Raji (cell line): Measurements from ENCODE around the gene SPP1.

Experiments used
- POLR2A ChIP-seq: IDR thresholded peaks from 2 replicates; pipeline ENCODE4 v1.6.1; 2011; ENCODE audit warnings: low read depth, low read length, control low read depth; ENCODE audit not compliant: insufficient read depth

Gene SPP1

GRCh38 chr4:88006956-88007303 is 31.4 kb downstream of the SPP1 start:
- TF ChIP-seq POLR2A: no peak

DNA sequence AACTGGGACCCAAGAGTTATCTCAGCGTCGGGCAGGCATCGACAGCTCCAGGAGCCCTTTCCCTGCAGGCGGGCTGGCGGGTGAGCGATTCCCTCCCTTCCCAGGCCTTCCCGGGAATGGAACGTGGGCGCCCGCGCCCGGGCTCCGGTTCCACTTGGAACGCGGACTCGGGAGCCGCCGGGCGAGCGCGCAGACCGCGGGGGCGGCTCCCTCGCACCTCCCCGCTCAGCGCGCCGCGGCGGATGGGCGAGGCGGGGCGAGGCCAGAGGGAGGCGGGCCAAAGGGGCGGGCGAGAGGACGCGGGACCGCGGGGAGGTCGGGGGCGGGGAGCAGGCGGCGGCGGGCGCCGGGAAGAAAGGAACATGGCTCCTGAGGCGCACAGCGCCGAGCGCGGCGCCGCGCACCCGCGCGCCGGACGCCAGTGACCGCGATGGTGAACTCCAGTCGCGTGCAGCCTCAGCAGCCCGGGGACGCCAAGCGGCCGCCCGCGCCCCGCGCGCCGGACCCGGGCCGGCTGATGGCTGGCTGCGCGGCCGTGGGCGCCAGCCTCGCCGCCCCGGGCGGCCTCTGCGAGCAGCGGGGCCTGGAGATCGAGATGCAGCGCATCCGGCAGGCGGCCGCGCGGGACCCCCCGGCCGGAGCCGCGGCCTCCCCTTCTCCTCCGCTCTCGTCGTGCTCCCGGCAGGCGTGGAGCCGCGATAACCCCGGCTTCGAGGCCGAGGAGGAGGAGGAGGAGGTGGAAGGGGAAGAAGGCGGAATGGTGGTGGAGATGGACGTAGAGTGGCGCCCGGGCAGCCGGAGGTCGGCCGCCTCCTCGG is 32.0 kb downstream of the SPP1 start, which contains the start of gene PKD2:
Gene PKD2, plus strand, starts transcription at position 332 of the 818 bp plus-strand sequence. Its CDS starts 99 bp downstream, at position 431.
- peak; percentile 83 for TF ChIP-seq POLR2A

- TF ChIP-seq POLR2A: peak; percentile 36; the same call in 1 of the 2 replicates
Observed at GRCh38 chr4:88008122-88008742, 32.7 kb downstream of the SPP1 start.

GRCh38 chr4:88008743-88009171 is 33.2 kb downstream of the SPP1 start:
- TF ChIP-seq POLR2A: no peak

- no peak for TF ChIP-seq POLR2A
Observed at GRCh38 chr4:88009871-88010270, 34.4 kb downstream of the SPP1 start.

DNA sequence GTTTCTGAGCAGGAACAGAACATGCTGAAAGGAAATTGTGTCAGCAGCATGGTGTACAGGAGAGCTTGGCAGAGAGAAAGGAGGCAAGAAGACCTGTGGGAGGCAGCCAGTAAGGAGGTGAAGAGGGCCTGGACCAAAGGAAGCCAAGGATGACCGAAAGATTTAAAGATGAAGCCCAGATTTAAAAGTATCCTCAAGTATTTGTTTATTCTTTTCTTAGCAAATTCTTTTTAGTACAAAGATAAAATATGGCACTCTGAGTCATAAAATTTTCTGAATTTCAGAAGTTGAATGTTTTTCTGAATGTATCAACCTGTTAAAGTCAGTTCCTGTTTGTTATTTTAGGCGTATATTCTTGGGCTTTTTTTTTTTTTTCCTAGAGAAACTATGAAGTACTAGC is 35.5 kb downstream of the SPP1 start:
- no peak for TF ChIP-seq POLR2A

GRCh38 chr4:88012647-88013046 is 37.1 kb downstream of the SPP1 start:
- TF ChIP-seq POLR2A: no peak

- no peak for TF ChIP-seq POLR2A
Observed at GRCh38 chr4:88014386-88014905, 38.9 kb downstream of the SPP1 start.

DNA sequence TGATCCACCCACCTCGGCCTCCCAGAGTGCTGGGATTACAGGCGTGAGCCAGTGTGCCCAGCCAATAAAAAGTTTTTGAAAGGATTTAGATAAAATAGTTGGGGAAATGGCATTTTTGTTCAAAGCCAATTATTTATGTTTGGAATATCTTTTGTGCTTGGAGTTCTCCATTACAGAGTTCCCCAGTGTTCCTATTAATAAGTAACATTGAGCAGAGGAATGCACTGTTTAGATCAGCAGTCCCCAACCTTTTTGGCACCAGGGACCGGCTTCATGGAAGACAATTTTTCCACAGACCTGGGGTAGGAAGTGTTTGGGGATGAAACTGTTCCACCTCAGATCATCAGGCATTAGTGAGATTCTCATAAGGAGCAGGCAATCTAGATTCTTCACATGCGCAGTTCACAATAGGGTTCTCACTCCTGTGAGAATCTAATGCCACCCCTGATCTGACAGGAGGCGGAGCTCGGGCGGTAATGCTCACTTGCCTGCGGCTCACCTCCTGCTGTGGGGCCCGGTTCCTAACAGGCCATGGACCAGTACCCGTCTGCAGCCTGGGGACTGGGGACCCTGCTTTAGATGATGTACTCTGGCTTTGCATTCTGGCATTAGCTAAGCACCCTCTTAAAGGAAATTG is 40.3 kb downstream of the SPP1 start:
- TF ChIP-seq POLR2A: no peak

DNA sequence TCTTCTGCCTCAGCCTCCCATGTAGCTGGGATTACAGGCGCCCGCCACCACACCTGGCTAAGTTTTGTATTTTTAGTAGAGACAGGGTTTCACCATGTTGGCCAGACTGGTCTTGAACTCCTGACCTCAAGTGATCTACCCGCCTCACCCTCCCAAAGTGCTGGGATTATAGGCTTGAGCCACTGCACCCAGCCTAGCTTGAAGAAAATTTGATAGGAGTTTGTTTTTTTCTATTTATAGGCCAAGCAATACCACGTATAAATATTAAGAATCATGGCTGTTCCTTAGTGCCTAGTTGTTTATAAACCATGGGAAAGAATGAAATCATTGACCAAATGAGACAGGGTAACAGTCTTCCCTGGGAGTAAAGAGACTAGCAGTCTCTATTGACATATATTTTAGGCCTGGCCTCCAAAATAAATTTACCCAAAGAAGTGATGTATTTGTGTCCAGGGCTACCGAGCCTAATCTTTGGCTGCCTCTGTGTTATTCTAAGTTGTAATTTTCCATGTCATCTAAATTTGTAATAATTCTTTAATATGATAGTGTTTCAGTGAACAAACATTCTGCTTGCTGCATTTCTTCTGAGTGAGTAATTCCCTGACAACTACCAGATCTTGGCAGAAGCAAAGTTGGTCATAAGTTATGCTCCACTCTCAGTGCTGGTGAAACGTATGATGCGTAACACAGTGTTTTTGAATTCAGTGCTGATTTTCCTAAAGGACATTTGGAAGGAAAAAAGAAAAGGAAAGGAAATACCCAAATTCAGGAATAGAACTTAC is 42.2 kb downstream of the SPP1 start:
- TF ChIP-seq POLR2A: no peak

DNA sequence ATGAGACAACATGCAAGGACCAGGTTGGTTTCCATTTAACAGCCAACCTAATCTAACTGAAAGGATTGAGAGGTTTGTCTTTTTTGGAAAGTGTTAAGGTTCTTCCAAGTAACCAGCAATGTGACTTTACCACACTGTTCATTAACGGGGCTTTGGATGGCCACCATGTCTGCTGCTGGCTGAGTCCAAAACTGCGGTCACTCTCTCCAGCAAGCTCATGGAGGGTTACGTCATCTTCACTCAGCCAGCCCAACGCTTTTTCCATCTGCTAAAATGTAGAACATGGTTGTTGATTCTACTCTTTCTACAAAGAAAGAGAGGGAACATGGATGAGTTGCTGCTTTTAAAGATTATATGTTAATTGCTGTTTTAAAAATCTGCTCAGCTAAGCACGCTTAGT is 43.0 kb downstream of the SPP1 start:
- no peak for TF ChIP-seq POLR2A

GRCh38 chr4:88021824-88022223 is 46.3 kb downstream of the SPP1 start:
- TF ChIP-seq POLR2A: no peak

DNA sequence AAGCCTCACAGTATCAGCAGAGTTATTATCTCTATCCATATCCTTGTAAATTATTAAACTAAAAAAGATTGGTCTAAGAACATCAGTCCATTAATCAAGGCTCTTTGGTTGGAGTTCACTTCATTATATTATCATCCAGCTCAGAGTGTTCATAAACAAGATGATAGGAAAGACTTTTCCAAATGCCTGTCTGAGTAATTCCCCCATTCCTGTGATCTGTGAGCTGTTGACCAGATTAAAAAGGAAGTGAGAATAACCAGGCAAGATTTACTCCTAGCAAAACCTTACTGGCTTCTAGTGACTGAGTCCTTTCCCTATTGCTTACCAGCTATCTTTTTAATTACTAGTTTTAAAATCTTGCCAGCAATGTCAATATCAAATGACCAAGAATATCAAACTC is 46.8 kb downstream of the SPP1 start:
- TF ChIP-seq POLR2A: no peak

DNA sequence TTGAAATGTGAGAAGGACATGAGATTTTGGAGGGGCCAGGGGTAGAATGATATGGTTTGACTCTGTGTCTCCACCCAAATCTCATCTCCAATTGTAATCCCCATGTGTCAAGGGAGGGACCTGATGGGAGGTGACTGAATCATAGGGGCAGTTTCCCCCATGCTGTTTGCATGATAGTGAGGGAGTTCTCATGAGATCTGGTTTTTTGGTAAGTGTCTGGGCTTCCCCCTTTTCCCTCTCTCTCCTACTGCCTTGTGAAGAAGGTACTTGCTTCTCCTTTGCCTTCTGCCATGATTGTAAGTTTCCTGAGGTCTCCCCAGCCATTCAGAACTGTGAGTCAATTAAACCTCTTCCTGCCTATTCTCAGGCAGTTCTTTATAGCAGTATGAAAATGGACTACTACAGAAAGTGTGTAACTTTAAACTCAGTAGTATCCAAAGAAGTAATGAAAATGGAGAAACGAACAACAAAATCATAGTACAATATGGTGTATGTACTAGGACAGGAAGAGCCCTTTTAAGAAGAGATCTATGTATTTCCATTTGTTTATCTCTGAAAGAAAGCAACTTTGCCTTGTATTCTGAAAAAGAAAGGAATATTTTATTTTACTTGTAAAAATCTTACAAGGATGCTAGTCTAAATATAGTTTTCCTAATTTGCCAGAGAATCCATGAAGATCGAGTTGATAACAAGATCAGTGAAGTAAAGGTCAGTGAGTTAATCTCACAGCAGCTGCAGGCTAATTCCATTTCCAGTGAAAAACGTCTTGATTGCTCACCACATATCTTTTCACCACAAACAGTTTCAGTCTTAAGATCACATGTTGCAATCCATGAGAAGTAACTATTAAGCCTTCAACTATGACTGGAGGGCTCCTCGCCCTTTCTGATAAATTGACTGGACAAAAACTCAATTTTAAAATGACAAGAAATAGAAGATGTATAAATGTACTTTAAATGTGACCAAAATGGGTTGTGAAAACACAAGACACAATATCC is 52.4 kb downstream of the SPP1 start:
- TF ChIP-seq POLR2A: no peak
